DOHH2 (cell line): Measurements from ENCODE around the gene SLC1A1.

Source experiments
- H3F3A ChIP-seq: fragments of 200-600 bp; sonication (generic), shearing (Covaris generic); 2 replicates; pipeline ENCODE4 v1.6.0; 2016; ENCODE audit warnings: antibody characterized with exemption, mild to moderate bottlenecking; ENCODE audit not compliant: control insufficient read depth, insufficient read depth
- H3K27ac ChIP-seq: fragments of 200-600 bp; sonication (generic); 2 replicates; pipeline ENCODE4 v1.5.1; 2014; ENCODE audit warnings: low read depth, mild to moderate bottlenecking, low read length, moderate library complexity
- H3K27me3 ChIP-seq: fragments of 200-600 bp; sonication (generic); 2 replicates; pipeline ENCODE4 v1.6.1; 2014; ENCODE audit warnings: mild to moderate bottlenecking, low read length, mixed read lengths; ENCODE audit not compliant: control insufficient read depth
- H3K36me3 ChIP-seq: fragments of 200-600 bp; sonication (generic); 2 replicates; pipeline ENCODE4 v1.6.1; 2014; ENCODE audit warnings: mild to moderate bottlenecking, low read length, moderate library complexity, mixed read lengths; ENCODE audit not compliant: control insufficient read depth
- H3K4me1 ChIP-seq: fragments of 200-600 bp; sonication (generic); 2 replicates; pipeline ENCODE4 v1.6.1; 2014; ENCODE audit warnings: mild to moderate bottlenecking, low read length, mixed read lengths; ENCODE audit not compliant: control insufficient read depth
- H3K4me2 ChIP-seq: fragments of 200-600 bp; sonication (generic); 2 replicates; pipeline ENCODE4 v1.6.0; 2014; ENCODE audit warnings: mild to moderate bottlenecking, low read length, moderate library complexity
- H3K4me3 ChIP-seq: fragments of 200-600 bp; sonication (generic); 2 replicates; pipeline ENCODE4 v1.5.1; 2014; ENCODE audit warnings: mild to moderate bottlenecking, low read length, mixed read lengths
- H3K79me2 ChIP-seq: fragments of 200-600 bp; sonication (generic); 2 replicates; pipeline ENCODE4 v1.6.1; 2014; ENCODE audit warnings: mild to moderate bottlenecking, low read length, mixed read lengths; ENCODE audit not compliant: control insufficient read depth
- H3K9me2 ChIP-seq: fragments of 200-600 bp; sonication (generic); replicated peaks from 2 replicates; pipeline ENCODE4 v1.6.1; 2014; ENCODE audit warnings: mild to moderate bottlenecking, low read length, mixed read lengths; ENCODE audit not compliant: control insufficient read depth
- H3K9me3 ChIP-seq: fragments of 200-600 bp; sonication (generic); 2 replicates; pipeline ENCODE4 v1.6.1; 2014; ENCODE audit warnings: antibody characterized with exemption, low read length, mixed read lengths; ENCODE audit not compliant: control insufficient read depth, insufficient read depth
- H4K20me1 ChIP-seq: fragments of 200-600 bp; sonication (generic); 2 replicates; pipeline ENCODE4 v1.6.0; 2014; ENCODE audit warnings: low read depth, mild to moderate bottlenecking, antibody characterized with exemption, low read length, moderate library complexity; ENCODE audit not compliant: control insufficient read depth, insufficient read depth
- CTCF ChIP-seq: fragments of 200-600 bp; sonication (generic); IDR thresholded peaks from one replicate; pipeline ENCODE4 v1.5.1; 2014; ENCODE audit warnings: antibody characterized with exemption, mild to moderate bottlenecking, low read depth, low read length; ENCODE audit not compliant: poor library complexity, severe bottlenecking
- EZH2phosphoT487 ChIP-seq: fragments of 200-600 bp; sonication (generic); IDR thresholded peaks from 2 replicates; pipeline ENCODE4 v1.6.1; 2017; ENCODE audit warnings: borderline replicate concordance, mild to moderate bottlenecking, antibody characterized with exemption, low read length, moderate library complexity, mixed read lengths

Gene SLC1A1

GRCh38 chr9:4503103-4503502 lies 12.8 kb downstream of the SLC1A1 start:
- Histone ChIP-seq H4K20me1 (no peaks in the 10 kb centered on the region), H3K4me1 (no peaks in the 10 kb centered on the region), H3K4me2 (no peak overlapping the region), H3K27me3 (no peaks in the 10 kb centered on the region), H3K36me3 (no peaks in the 10 kb centered on the region), H3K9me3 (no peaks in the 10 kb centered on the region), H3K9me2 (no peaks in the 10 kb centered on the region), H3F3A (no peaks in the 10 kb centered on the region), H3K4me3 (no peak overlapping the region), H3K27ac (no peak overlapping the region), H3K79me2 (no peaks in the 10 kb centered on the region)
- TF ChIP-seq CTCF: no peak
- TF ChIP-seq EZH2phosphoT487: no peak

GRCh38 chr9:4504250-4504649 lies 14.0 kb downstream of the SLC1A1 start:
- Histone ChIP-seq H3K27me3 (no peaks in the 10 kb centered on the region), H3K9me3 (no peaks in the 10 kb centered on the region), H4K20me1 (no peaks in the 10 kb centered on the region), H3K9me2 (no peaks in the 10 kb centered on the region), H3F3A (no peaks in the 10 kb centered on the region), H3K4me3 (no peak overlapping the region), H3K4me2 (no peak overlapping the region), H3K79me2 (no peaks in the 10 kb centered on the region), H3K27ac (no peak overlapping the region), H3K4me1 (no peaks in the 10 kb centered on the region), H3K36me3 (no peaks in the 10 kb centered on the region)
- TF ChIP-seq CTCF (no peak), EZH2phosphoT487 (no peak)

- Histone ChIP-seq H3K9me3 (no peaks in the 10 kb centered on the region), H3K9me2 (no peaks in the 10 kb centered on the region), H3K27ac (no peak overlapping the region), H3K79me2 (no peaks in the 10 kb centered on the region), H3F3A (no peaks in the 10 kb centered on the region), H3K27me3 (no peaks in the 10 kb centered on the region), H3K4me3 (no peak overlapping the region), H3K36me3 (no peaks in the 10 kb centered on the region), H3K4me2 (no peak overlapping the region), H4K20me1 (no peaks in the 10 kb centered on the region), H3K4me1 (no peaks in the 10 kb centered on the region)
- TF ChIP-seq EZH2phosphoT487 (no peak), CTCF (no peak)
Observed at GRCh38 chr9:4506490-4506889, 16.2 kb downstream of the SLC1A1 start.
